Lower leg skin (tissue), 3 donors: ENCODE results near the gene KIZ.

ENCODE experiments used
- CTCF ChIP-seq, 3 donors: fragments of 450-650 bp; IDR thresholded peaks; one replicate each; pipeline ENCODE4 v1.5.1; 2016; ENCODE audit warnings: antibody characterized with exemption in 3 of 3, mild to moderate bottlenecking in 3 of 3, moderate library complexity in 2 of 3
- POLR2A ChIP-seq, 2 donors: fragments of 450-650 bp; IDR thresholded peaks; one replicate each; pipeline ENCODE4 v1.6.1; 2016 to 2017; ENCODE audit warnings: antibody characterized with exemption in 2 of 2, mild to moderate bottlenecking in 1 of 2, moderate library complexity in 1 of 2

GRCh38 chr20:21202259-21202658, 76.4 kb downstream of the KIZ start:
- TF ChIP-seq POLR2A (IDR thresholded peaks at IDR 0.05) (no peak), CTCF (IDR thresholded peaks at IDR 0.05) (no peak)
